Liver (tissue), 3 donors: Measurements from ENCODE around the gene POU3F2.

Experiments
- CTCF ChIP-seq: fragments of 150-350 bp; IDR thresholded peaks from 2 replicates; pipeline ENCODE4 v1.5.1; 2017; ENCODE audit warnings: improper control_type of control experiment, low read depth, low read length; ENCODE audit not compliant: missing input control
- EGR1 ChIP-seq, 2 donors: IDR thresholded peaks; 2 replicates each; pipeline ENCODE4 v1.6.1; 2016 to 2018; ENCODE audit warnings: antibody characterized with exemption in 2 of 2, low read depth in 2 of 2
- JUND ChIP-seq, 2 donors: IDR thresholded peaks; 2 replicates each; pipeline ENCODE4 v1.6.1; 2016; ENCODE audit warnings: antibody characterized with exemption in 2 of 2
- MAX ChIP-seq: IDR thresholded peaks from 2 replicates; pipeline ENCODE4 v1.6.1; 2016; ENCODE audit warnings: antibody characterized with exemption
- NR2F2 ChIP-seq: IDR thresholded peaks from 2 replicates; pipeline ENCODE4 v1.6.1; 2016; ENCODE audit warnings: antibody characterized with exemption
- REST ChIP-seq: IDR thresholded peaks from 2 replicates; pipeline ENCODE4 v1.6.1; 2016; ENCODE audit warnings: antibody characterized with exemption, mild to moderate bottlenecking
- TF ChIP-seq, protein P1 (sequence below): IDR thresholded peaks from 2 replicates; pipeline ENCODE4 v1.6.1; 2016; ENCODE audit warnings: antibody characterized with exemption
- donor health status: healthy.
- donor health status: healthy.

- TF ChIP-seq REST (no peak), CTCF (no peak), EGR1 (IDR thresholded peaks at IDR 0.05; ENCODE audit: low read depth in 2 of 2) (no peak), JUND (IDR thresholded peaks at IDR 0.05) (no peak), MAX (no peak), NR2F2 (no peak)
- TF ChIP-seq, protein P1, sequence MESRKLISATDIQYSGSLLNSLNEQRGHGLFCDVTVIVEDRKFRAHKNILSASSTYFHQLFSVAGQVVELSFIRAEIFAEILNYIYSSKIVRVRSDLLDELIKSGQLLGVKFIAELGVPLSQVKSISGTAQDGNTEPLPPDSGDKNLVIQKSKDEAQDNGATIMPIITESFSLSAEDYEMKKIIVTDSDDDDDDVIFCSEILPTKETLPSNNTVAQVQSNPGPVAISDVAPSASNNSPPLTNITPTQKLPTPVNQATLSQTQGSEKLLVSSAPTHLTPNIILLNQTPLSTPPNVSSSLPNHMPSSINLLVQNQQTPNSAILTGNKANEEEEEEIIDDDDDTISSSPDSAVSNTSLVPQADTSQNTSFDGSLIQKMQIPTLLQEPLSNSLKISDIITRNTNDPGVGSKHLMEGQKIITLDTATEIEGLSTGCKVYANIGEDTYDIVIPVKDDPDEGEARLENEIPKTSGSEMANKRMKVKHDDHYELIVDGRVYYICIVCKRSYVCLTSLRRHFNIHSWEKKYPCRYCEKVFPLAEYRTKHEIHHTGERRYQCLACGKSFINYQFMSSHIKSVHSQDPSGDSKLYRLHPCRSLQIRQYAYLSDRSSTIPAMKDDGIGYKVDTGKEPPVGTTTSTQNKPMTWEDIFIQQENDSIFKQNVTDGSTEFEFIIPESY = no peak
Measured at GRCh38 chr6:98864497-98864896, 30.1 kb downstream of the POU3F2 start.
